ENCODE results near the gene HNRNPA0.

The HNRNPA0 gene

DNA sequence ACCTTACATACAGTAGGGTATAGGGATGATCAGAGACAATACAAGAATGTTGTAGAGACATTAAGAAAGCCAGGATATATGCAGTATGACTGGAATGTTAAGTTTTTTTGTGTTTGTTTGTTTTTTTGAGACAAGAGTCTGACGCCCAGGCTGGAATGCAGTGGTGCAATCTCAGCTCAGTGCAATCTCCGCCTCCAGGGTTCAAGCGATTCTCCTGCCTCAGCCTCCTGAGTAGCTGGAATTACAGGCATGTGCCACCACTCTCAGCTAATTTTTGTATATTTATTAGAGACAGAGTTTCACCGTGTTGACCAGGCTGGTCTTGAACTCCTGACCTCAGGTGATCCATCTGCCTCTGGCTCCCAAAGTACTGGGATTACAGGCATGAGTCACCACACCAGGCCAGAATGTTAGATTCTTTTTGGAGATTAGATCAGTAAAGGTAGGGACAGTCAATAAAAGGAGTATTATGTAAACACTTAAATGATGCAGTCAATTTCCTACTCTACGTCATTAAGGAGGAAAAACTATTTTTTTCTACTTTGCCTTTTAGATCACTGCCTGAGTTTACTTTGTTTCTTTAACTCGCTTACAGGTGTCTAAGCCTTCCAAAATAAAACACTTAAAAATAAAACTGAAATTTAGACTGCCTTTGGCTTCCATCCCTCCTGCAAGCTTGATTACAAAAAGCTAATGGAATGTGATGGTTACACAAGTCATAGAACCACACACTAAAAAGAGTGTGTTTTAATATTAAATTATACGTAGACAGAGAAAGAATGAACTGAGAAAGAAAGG is 6.8 kb upstream of the HNRNPA0 start:
- no peak overlapping the region for H3K4me3 Mint-ChIP-seq
- DNase-seq = no peak
- H3K9me3 Mint-ChIP-seq = no peaks in the 10 kb centered on the region
- peaks cover 6% of the 10 kb centered on the region for H3K4me1 Mint-ChIP-seq (ENCODE audit: low read depth)
- H3K27ac Mint-ChIP-seq = no peak overlapping the region
- no peaks in the 10 kb centered on the region for H3K27me3 Mint-ChIP-seq
- H3K36me3 Mint-ChIP-seq (ENCODE audit: low read depth) = no peaks in the 10 kb centered on the region

DNA sequence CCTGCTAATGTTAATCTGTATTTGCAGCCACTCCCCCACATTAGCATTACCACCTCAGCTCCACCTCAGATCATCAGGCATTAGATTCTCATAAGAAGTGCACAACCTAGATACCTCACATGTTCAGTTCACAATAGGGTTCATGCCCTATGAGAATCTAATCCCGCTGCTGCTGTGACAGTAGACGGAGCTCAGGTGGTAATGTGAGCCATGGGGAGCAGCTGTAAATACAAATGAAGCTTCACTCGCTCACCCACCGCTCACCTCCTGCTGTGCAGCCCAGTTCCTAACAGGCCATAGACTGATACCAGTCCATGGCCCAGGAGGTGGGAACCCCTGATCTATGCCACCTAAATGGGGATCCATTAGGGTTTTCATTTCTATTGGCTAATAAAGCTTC is 6.1 kb upstream of the HNRNPA0 start:
- no peak for DNase-seq
- H3K4me3 Mint-ChIP-seq = no peak overlapping the region
- H3K27ac Mint-ChIP-seq = no peak overlapping the region

DNA sequence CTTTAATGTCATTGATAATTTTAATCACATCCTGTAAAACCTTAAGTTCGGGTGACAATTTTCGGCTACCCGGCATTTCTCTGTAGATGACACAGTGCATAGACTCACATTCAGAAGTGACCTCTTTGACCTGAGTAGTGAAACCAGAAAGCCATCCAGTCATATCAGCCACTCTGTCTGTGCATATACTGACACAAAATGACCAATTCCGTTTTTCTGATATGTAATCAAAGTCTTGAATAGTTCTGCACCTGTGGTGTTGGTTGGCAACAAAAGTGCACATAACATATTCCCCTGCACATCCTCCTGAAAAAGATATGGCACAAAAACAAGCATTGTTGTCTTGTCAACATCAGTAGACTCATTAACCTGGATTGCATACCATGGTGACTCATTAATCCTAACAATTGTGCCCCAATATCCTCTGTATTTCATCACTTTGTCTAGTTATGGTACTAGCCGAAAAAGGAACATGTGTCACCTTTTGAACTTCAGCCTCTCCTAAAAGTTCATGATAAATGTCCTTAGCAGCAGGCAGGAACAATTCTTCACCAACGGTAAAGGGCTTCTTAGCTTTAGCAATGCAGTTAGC is 4.6 kb upstream of the HNRNPA0 start:
- H3K9me3 Mint-ChIP-seq = no peaks in the 10 kb centered on the region
- H3K4me3 Mint-ChIP-seq = no peak overlapping the region
- no peak overlapping the region for H3K27ac Mint-ChIP-seq
- peaks cover 15% of the 10 kb centered on the region for H3K4me1 Mint-ChIP-seq (ENCODE audit: low read depth)
- DNase-seq = no peak
- H3K36me3 Mint-ChIP-seq (ENCODE audit: low read depth) = peaks cover 8% of the 10 kb centered on the region
- H3K27me3 Mint-ChIP-seq = no peaks in the 10 kb centered on the region

More for the DNA sequence above, 6.1 kb upstream of the HNRNPA0 start:
- H3K4me1 Mint-ChIP-seq (ENCODE audit: low read depth) = peaks cover 9% of the 10 kb centered on the region
- no peaks in the 10 kb centered on the region for H3K36me3 Mint-ChIP-seq (ENCODE audit: low read depth)
- no peaks in the 10 kb centered on the region for H3K9me3 Mint-ChIP-seq
- H3K27me3 Mint-ChIP-seq = no peaks in the 10 kb centered on the region

DNA sequence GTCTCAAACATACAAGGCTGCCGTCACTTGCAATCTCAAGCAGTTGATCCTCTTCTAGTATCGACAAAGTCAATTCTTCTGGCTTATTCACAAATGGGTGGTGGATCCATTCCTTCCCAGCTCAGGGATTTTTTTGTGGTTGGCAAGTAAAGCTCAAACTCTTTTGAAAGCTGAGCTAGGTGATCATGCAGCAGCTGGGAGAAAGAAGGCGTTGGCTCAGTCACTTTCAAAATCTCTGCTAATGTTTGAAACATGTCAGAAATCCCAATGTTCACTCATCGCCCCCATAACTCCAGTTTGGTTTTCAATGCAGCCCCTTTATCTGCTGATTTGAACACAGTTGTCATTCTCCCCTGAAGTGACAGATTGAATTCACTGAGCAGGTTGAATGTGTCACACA is 4.0 kb upstream of the HNRNPA0 start:
- Mint-ChIP-seq H3K27me3 (no peaks in the 10 kb centered on the region), H3K9me3 (no peaks in the 10 kb centered on the region), H3K4me1 (ENCODE audit: low read depth) (peaks cover 15% of the 10 kb centered on the region), H3K27ac (no peak overlapping the region), H3K36me3 (ENCODE audit: low read depth) (peaks cover 15% of the 10 kb centered on the region), H3K4me3 (no peak overlapping the region)
- DNase-seq = no peak

DNA sequence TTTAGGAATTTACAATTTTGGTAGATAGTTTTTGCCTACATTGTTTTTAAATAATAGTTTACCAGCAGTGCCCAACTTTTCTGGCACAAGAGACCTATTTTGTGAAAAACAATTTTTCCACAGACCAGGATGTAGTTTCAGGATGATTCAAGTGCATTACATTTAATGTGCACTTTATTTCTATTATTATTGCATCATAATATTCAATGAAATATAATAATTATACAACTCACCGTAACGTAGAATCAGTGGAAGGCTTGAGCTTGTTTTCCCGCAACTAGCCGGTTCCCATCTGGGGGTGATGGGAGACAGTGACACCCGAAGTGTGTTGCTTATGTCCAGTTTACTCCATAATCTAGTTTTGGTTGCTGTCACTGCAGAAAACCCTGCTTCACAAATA is 3.5 kb upstream of the HNRNPA0 start:
- peaks cover 15% of the 10 kb centered on the region for H3K4me1 Mint-ChIP-seq (ENCODE audit: low read depth)
- peaks cover 20% of the 10 kb centered on the region for H3K36me3 Mint-ChIP-seq (ENCODE audit: low read depth)
- H3K9me3 Mint-ChIP-seq = no peaks in the 10 kb centered on the region
- H3K27me3 Mint-ChIP-seq = no peaks in the 10 kb centered on the region
- no peak for DNase-seq
- no peak overlapping the region for H3K27ac Mint-ChIP-seq
- no peak overlapping the region for H3K4me3 Mint-ChIP-seq

DNA sequence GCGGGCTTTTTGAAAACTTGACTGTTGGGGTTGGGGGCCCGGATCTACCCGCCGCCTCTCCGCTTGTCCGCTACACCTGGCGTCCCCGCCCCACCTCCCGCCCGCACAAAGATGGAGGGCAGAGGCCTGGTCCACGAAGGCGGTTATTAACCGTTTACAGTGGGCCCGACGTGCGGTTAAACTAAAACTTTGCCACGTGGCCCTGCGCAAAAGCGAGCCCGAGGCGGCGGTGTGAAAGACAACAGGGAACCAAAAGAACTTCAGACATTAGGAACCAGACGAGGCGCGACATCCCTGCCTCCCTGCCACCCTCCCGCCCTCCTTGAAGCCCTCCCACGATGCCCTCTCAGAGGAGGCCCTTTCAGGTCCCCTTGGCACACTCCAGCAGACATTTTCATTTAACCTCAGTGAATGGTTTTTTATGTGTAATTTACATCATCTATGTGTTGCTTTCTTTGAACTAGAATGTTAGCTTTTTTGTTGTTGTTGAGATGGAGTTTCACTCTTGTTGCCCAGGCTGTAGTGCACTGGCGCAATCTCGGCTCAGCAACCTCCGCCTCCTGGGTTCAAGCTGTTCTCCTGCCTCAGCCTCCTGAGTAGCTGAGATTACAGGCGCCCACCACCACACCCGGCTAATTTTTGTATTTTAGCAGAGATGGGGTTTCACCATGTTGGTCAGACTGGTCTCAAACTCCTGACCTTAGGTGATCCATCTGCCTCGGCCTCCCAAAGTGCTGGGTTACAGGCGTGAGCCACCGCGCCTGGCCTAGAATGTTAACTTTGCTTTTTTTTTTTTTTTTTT is 999 bp upstream of the HNRNPA0 start:
- DNase-seq = peak; percentile 39
- peaks cover 32% of the 10 kb centered on the region for H3K4me1 Mint-ChIP-seq (ENCODE audit: low read depth)
- H3K9me3 Mint-ChIP-seq = no peaks in the 10 kb centered on the region
- H3K4me3 Mint-ChIP-seq = peak overlapping the region; percentile 90
- no peaks in the 10 kb centered on the region for H3K27me3 Mint-ChIP-seq
- H3K27ac Mint-ChIP-seq = peak overlapping the region; percentile 100
- peaks cover 45% of the 10 kb centered on the region for H3K36me3 Mint-ChIP-seq (ENCODE audit: low read depth)

DNA sequence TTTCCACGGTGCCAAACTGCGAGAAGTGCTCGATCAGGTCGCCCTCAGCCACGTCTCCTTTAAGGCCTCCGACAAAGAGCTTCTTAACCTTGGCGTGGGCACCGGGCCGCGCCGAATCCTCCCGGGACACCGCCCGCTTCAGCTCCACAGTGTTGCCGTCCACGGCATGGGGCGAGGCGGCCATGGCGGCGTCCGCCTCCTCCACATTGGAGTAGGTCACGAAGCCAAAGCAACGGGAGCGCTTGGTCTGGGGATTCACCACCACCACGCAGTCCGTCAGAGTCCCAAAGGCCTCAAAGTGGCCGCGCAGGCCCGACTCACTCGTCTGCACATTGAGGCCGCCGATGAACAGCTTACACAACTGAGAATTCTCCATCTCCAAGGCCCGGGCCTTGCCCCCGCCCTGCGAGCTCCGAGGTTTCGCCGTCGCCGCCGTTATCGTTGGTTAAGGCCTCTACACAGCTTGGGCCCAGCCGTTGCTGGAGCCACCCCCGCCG is 424 bp downstream of the HNRNPA0 start:
- Mint-ChIP-seq H3K4me3 (peak overlapping the region; percentile 90), H3K4me1 (ENCODE audit: low read depth) (peaks cover 39% of the 10 kb centered on the region), H3K36me3 (ENCODE audit: low read depth) (peaks cover 58% of the 10 kb centered on the region), H3K27me3 (no peaks in the 10 kb centered on the region), H3K9me3 (no peaks in the 10 kb centered on the region), H3K27ac (peak overlapping the region; percentile 100)
- no peak for DNase-seq

DNA sequence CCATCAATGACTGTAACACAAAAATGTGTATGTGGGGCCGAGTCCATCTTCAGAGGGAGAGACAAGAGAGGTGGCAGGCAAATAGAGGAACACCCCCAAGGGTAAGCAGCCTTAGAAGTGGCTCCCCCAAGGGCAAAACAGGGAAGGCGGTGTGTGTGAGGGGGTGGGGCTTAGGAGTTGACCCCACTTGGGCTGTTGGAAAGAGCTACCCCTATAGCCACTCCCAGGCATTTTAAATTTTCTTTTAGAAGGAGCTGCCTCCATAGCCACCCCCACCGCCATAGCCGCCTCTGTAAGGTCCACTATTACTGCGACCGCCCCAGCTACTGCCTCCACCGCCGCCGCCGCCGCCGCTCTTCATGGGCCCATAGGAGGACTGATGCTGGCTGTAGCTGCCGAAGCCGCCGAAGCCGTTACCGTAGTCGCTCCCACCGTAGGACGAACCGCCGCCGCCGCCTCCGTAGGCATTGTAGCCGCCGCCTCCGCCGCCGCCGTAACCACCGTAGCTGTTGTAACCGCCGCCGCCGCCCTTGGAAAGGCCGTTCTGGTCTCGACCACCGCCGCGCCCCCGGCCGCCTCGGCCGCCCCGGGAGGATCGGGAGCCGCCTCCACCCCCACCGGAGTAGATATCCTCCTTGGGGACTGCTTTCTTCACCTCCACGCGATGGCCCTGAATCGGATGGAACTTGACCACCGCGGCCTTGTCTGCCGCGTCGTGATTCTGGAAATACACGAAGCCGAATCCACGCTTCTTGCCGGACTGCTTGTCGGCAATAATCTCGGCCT is 1.1 kb downstream of the HNRNPA0 start:
- H3K27me3 Mint-ChIP-seq = no peaks in the 10 kb centered on the region
- DNase-seq = peak; percentile 66
- H3K4me3 Mint-ChIP-seq = peak overlapping the region; percentile 90
- peaks cover 40% of the 10 kb centered on the region for H3K4me1 Mint-ChIP-seq (ENCODE audit: low read depth)
- peaks cover 59% of the 10 kb centered on the region for H3K36me3 Mint-ChIP-seq (ENCODE audit: low read depth)
- no peaks in the 10 kb centered on the region for H3K9me3 Mint-ChIP-seq
- H3K27ac Mint-ChIP-seq = peak overlapping the region; percentile 100

DNA sequence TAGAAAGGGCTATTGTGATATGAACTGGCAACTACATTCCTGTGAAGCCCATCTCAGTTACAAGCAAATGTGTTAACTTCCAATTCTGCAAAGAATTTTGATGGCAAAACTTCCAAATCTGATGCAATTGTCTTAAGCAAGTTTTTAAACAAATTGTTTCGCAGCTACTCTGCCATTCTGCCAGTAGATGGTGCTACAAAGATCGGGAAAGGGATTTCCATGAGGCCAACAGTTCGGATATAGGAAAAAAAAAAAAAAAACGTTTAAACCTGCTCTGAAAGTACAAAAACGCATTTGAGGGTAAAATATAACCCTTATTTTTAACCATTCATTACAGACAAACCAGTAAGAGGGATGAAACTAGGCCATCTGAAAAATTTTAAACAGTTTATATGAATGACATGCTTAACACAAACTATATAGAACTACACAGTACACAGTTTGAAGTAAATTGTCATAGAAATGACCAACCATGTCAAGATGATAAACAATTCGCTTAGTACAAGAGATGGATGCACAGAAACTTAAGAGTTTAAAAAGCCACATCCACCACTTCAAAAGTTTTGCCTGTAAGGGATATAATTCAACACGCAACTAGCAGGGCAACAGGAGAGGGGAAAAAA is 2.2 kb downstream of the HNRNPA0 start:
- H3K4me3 Mint-ChIP-seq = peak overlapping the region; percentile 90
- H3K9me3 Mint-ChIP-seq = no peaks in the 10 kb centered on the region
- DNase-seq = no peak
- H3K36me3 Mint-ChIP-seq (ENCODE audit: low read depth) = peaks cover 59% of the 10 kb centered on the region
- peak overlapping the region; percentile 100 for H3K27ac Mint-ChIP-seq
- H3K27me3 Mint-ChIP-seq = no peaks in the 10 kb centered on the region
- peaks cover 40% of the 10 kb centered on the region for H3K4me1 Mint-ChIP-seq (ENCODE audit: low read depth)

DNA sequence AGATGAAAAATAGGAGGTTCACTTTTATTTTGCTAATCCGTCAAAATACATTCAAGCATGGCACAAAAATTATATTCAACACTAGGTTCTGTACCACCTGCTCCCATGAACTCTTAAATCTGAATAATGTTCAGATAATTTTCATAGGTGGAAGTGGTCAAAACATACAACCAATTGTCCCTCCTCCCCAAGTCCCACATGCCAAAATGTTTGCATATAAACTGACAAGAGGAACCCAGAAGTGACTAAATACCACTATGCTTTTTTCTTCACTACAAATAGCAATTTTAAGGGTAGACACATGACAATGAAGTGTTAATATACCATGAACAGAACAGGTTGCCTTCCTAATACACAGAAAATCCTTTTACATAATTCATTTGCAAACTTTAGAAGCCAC is 3.7 kb downstream of the HNRNPA0 start:
- peaks cover 59% of the 10 kb centered on the region for H3K36me3 Mint-ChIP-seq (ENCODE audit: low read depth)
- H3K27ac Mint-ChIP-seq = peak overlapping the region; percentile 47
- H3K4me1 Mint-ChIP-seq (ENCODE audit: low read depth) = peaks cover 36% of the 10 kb centered on the region
- H3K9me3 Mint-ChIP-seq = no peaks in the 10 kb centered on the region
- DNase-seq = no peak
- H3K27me3 Mint-ChIP-seq = no peaks in the 10 kb centered on the region
- peak overlapping the region; percentile 90 for H3K4me3 Mint-ChIP-seq

DNA sequence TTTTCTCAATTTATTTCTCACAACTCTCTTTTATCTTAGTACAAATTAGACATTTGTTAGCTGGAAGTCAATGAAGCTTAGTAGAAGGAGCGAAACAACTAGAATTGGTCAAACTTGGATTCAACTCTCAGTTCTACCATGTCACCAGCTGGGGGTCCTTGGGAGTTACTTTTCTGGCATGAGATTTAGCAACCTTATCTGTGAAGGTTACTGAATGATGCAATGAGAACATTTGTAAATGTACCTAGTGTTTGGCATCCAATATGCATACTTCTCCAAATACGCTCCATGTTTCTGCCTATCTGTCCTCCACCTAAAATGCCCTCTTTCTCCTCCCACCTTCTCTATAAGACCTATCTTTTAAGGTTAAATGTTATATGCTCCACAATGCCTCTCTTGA is 6.3 kb downstream of the HNRNPA0 start:
- H3K27me3 Mint-ChIP-seq = no peaks in the 10 kb centered on the region
- peaks cover 41% of the 10 kb centered on the region for H3K36me3 Mint-ChIP-seq (ENCODE audit: low read depth)
- H3K27ac Mint-ChIP-seq = no peak overlapping the region
- no peak overlapping the region for H3K4me3 Mint-ChIP-seq
- no peaks in the 10 kb centered on the region for H3K9me3 Mint-ChIP-seq
- H3K4me1 Mint-ChIP-seq (ENCODE audit: low read depth) = peaks cover 34% of the 10 kb centered on the region
- DNase-seq = no peak

DNA sequence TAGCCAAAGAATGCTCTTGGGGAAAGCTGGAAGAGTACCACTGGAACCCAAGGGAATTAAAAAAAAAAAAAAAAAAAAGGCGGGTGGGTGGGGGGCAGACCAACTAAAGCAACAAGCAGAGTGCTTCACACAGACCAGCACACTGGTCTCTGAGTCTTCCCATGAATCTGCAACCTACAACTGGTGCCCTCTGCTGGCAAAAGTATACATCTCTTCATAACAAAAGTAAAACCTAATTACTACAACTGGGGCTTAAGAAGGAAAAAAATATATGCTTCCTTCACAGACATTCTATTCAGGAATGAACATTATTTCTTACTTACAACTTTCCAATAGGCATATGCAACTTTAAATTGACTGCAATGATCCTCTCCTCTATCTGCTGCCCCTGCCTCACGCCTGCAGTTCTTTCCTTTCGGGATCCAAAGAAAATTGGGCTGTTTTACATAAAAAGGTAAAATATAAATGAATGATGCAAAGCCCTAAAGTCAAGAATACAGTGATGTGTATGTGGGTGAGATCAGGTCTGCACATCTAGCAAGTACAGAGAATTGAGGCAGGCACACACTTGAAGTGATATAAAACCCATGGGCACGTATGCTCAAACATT is 11.0 kb downstream of the HNRNPA0 start:
- no peak overlapping the region for H3K27ac Mint-ChIP-seq
- peaks cover 10% of the 10 kb centered on the region for H3K9me3 Mint-ChIP-seq

DNA sequence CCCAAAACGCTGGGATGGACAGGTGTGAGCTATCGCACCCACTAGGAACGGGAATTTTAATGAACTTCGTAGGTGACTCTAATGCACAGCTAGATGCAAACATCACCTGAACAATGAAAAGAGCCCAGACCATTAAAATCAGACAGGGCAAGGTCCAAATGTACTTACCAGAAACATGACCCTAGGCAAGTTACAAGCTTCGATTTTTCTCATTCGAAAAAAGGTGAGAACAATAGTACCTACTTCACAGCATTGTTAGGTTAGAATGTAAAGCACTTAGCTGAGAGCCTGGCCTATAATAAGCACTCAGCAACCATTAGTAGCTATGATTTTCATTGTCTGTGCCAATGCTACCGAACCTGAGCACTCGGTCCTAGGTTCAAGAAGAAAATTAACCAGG is 12.4 kb downstream of the HNRNPA0 start:
- no peaks in the 10 kb centered on the region for H3K27me3 Mint-ChIP-seq
- H3K9me3 Mint-ChIP-seq = peaks cover 15% of the 10 kb centered on the region
- no peak overlapping the region for H3K27ac Mint-ChIP-seq
- no peak for DNase-seq
- H3K4me1 Mint-ChIP-seq (ENCODE audit: low read depth) = peaks cover 20% of the 10 kb centered on the region
- H3K36me3 Mint-ChIP-seq (ENCODE audit: low read depth) = peaks cover 6% of the 10 kb centered on the region
- no peak overlapping the region for H3K4me3 Mint-ChIP-seq

More for the DNA sequence above, 11.0 kb downstream of the HNRNPA0 start:
- no peak for DNase-seq
- Mint-ChIP-seq H3K36me3 (ENCODE audit: low read depth) (peaks cover 3% of the 10 kb centered on the region), H3K27me3 (no peaks in the 10 kb centered on the region), H3K4me1 (ENCODE audit: low read depth) (peaks cover 20% of the 10 kb centered on the region), H3K4me3 (no peak overlapping the region)

Measured in activated T-cell treated with anti-CD3 and anti-CD28 coated beads, Interleukin-2, amount 50 U/mL, for 24 hours (primary cell).